Keratinocyte (primary cell): Measurements from ENCODE around the gene ELOVL7. TPM values are rescaled to one million over a fixed set of nuclear protein-coding genes. Genes with fewer than 3 reads are reported as not detected.

Experiments
- DNase-seq: peaks from one replicate; pipeline ENCODE4 v3.0.0-alpha.2; 2011; ENCODE audit warnings: low read depth, missing footprints, low spot score
- FAIRE-seq: peaks from 2 replicates; lab custom pipeline; 2011; peaks lifted over from hg19 to GRCh38; lab: Jason Lieb, UNC
- H2AFZ ChIP-seq: 2 replicates; pipeline ENCODE4 v1.6.0; 2012; ENCODE audit warnings: low read length, control low read depth, inconsistent platforms; ENCODE audit not compliant: control insufficient read depth
- H3K27ac ChIP-seq: 2 replicates; pipeline ENCODE4 v1.5.1; 2011; ENCODE audit warnings: low read length; ENCODE audit not compliant: control insufficient read depth, insufficient read depth
- H3K27me3 ChIP-seq: 3 replicates; pipeline ENCODE4 v1.6.0; 2011; ENCODE audit warnings: low read length; ENCODE audit not compliant: control insufficient read depth, insufficient read depth; ENCODE audit errors: extremely low read depth
- H3K36me3 ChIP-seq, 2 experiments: 2 replicates in 1 of 2; 3 replicates in 1 of 2; pipeline ENCODE4 v1.5.1; 2011; ENCODE audit warnings: low read length in 2 of 2, mild to moderate bottlenecking in 1 of 2; ENCODE audit not compliant: control insufficient read depth in 2 of 2, insufficient read depth in 2 of 2; ENCODE audit errors: extremely low read depth in 1 of 2
- H3K4me1 ChIP-seq: 3 replicates; pipeline ENCODE4 v1.5.1; 2011; ENCODE audit warnings: low read length; ENCODE audit not compliant: control insufficient read depth, insufficient read depth; ENCODE audit errors: extremely low read depth
- H3K4me2 ChIP-seq: 3 replicates; pipeline ENCODE4 v1.6.0; 2011; ENCODE audit warnings: low read depth, low read length; ENCODE audit not compliant: control insufficient read depth, insufficient read depth; ENCODE audit errors: extremely low read depth
- H3K4me3 ChIP-seq, 3 experiments: fragments of 200-600 bp in 1 of 3; sonication (generic) in 1 of 3; 2 replicates in 2 of 3; 3 replicates in 1 of 3; pipeline ENCODE4 v1.5.1; 2011 to 2016; ENCODE audit warnings: low read length in 3 of 3, mild to moderate bottlenecking in 3 of 3, control low read depth in 2 of 3, inconsistent platforms in 1 of 3, low read depth in 1 of 3, mixed read lengths in 1 of 3, mixed run types in 1 of 3, moderate library complexity in 1 of 3; ENCODE audit not compliant: control insufficient read depth in 2 of 3, insufficient read depth in 2 of 3; ENCODE audit errors: extremely low read depth in 1 of 3
- H3K79me2 ChIP-seq: 2 replicates; pipeline ENCODE4 v1.6.0; 2012; ENCODE audit warnings: low read length; ENCODE audit not compliant: control insufficient read depth, insufficient read depth
- H3K9ac ChIP-seq: 3 replicates; pipeline ENCODE4 v1.6.0; 2011; ENCODE audit warnings: low read length; ENCODE audit not compliant: control insufficient read depth, insufficient read depth; ENCODE audit errors: extremely low read depth
- H3K9me1 ChIP-seq: 3 replicates; pipeline ENCODE4 v1.6.0; 2011; ENCODE audit warnings: low read length; ENCODE audit not compliant: control insufficient read depth, insufficient read depth; ENCODE audit errors: extremely low read depth
- H3K9me3 ChIP-seq: 2 replicates; pipeline ENCODE4 v1.5.1; 2012; ENCODE audit warnings: low read depth, low read length; ENCODE audit not compliant: control insufficient read depth
- H4K20me1 ChIP-seq: 3 replicates; pipeline ENCODE4 v1.6.0; 2011; ENCODE audit warnings: low read length; ENCODE audit not compliant: control insufficient read depth, insufficient read depth; ENCODE audit errors: extremely low read depth
- CTCF ChIP-seq, 3 experiments: IDR thresholded peaks in 1 of 3; conservative IDR thresholded peaks in 1 of 3; optimal IDR thresholded peaks in 1 of 3; 2 replicates in 2 of 3; 3 replicates in 1 of 3; pipeline versions ENCODE3 to v1.5.1; 2011; ENCODE audit warnings: low read length in 3 of 3, mild to moderate bottlenecking in 3 of 3, moderate library complexity in 2 of 3, control low read depth in 1 of 3, inconsistent platforms in 1 of 3; ENCODE audit not compliant: insufficient read depth in 2 of 3; ENCODE audit errors: extremely low read depth in 1 of 3
- EZH2 ChIP-seq: IDR thresholded peaks from one replicate; pipeline ENCODE4 v1.6.1; 2012; ENCODE audit warnings: inconsistent platforms, mild to moderate bottlenecking, low read length, moderate library complexity
- dilution Hi-C: fragments of 300-500 bp; cut with MboI; formaldehyde crosslinking; loops from one replicate; pipeline ENCODE4 v1.7.0; 2020; ENCODE audit warnings: low sequenced_read_pairs; ENCODE audit not compliant: extremely low pct_ligation_motif_present
- polyA plus RNA-seq, 5 experiments: library from polyadenylated mRNA; depleted of rRNA in 3 of 5; stranded (reverse) in 3 of 5; stranded (forward) in 1 of 5; unstranded in 1 of 5; fragments of >200 nt; gene quantifications; 1 replicate in 1 of 5; 2 replicates in 3 of 5; 3 replicates in 1 of 5; pipeline versions ENCODE4 v1.2.1 to v1.2.3, GENCODE V29; 2011 to 2012; ENCODE audit warnings: missing spikeins in 2 of 5, low read depth in 1 of 5, low replicate concordance in 1 of 5

ELOVL7 gene
- polyA plus RNA-seq, 1 donor (not counting 4 experiments of a cell fraction or from before 2014, with no cell fraction given), result 12.0 TPM

- H4K20me1 ChIP-seq, result no peaks in the 10 kb centered on the region
- H3K9ac ChIP-seq, result no peak overlapping the region
- no peaks in the 10 kb centered on the region for H3K36me3 ChIP-seq
- no peak overlapping the region for H3K27ac ChIP-seq
- no peaks in the 10 kb centered on the region for H3K9me3 ChIP-seq
- no peak overlapping the region for H3K4me2 ChIP-seq
- H3K4me1 ChIP-seq, result peaks cover 12% of the 10 kb centered on the region
- no peak overlapping the region for H2AFZ ChIP-seq
- FAIRE-seq (no peak), DNase-seq (no peak)
- H3K79me2 ChIP-seq, result no peaks in the 10 kb centered on the region
- no peaks in the 10 kb centered on the region for H3K9me1 ChIP-seq
- dilution Hi-C loops, result no loop called here
- H3K4me3 ChIP-seq, result no peak overlapping the region
- TF ChIP-seq EZH2 (no peak), CTCF (optimal IDR thresholded peaks at IDR 0.05 in 1 of 3, IDR thresholded peaks at IDR 0.05 in 1 of 3, conservative IDR thresholded peaks at IDR 0.05 in 1 of 3; ENCODE audit: extremely low read depth in 1 of 3, insufficient read depth in 2 of 3, low read length in 3 of 3) (no peak)
- H3K27me3 ChIP-seq, result no peaks in the 10 kb centered on the region
Measured at GRCh38 chr5:60705144-60705543, 138.9 kb downstream of the ELOVL7 start.

GRCh38 chr5:60703944-60704343, 140.1 kb downstream of the ELOVL7 start:
- H3K9ac ChIP-seq, result no peak overlapping the region
- FAIRE-seq (no peak), DNase-seq (no peak)
- no peaks in the 10 kb centered on the region for H3K27me3 ChIP-seq
- no peaks in the 10 kb centered on the region for H4K20me1 ChIP-seq
- H3K9me3 ChIP-seq, result no peaks in the 10 kb centered on the region
- no peaks in the 10 kb centered on the region for H3K36me3 ChIP-seq
- H3K79me2 ChIP-seq, result peaks cover 3% of the 10 kb centered on the region
- H3K4me2 ChIP-seq, result no peak overlapping the region
- H2AFZ ChIP-seq, result no peak overlapping the region
- dilution Hi-C loops, result no loop called here
- no peaks in the 10 kb centered on the region for H3K9me1 ChIP-seq
- TF ChIP-seq EZH2, result no peak
- no peak for TF ChIP-seq CTCF (optimal IDR thresholded peaks at IDR 0.05 in 1 of 3, IDR thresholded peaks at IDR 0.05 in 1 of 3, conservative IDR thresholded peaks at IDR 0.05 in 1 of 3; ENCODE audit: extremely low read depth in 1 of 3, insufficient read depth in 2 of 3, low read length in 3 of 3)
- H3K4me1 ChIP-seq, result peaks cover 17% of the 10 kb centered on the region
- H3K4me3 ChIP-seq, result no peak overlapping the region
- H3K27ac ChIP-seq, result no peak overlapping the region

Other genes with a start within 250 kb of the ELOVL7 start
- gene DEPDC1B, start 144.1 kb downstream of the ELOVL7 start, polyA plus RNA-seq, result 9.7 to 19.5 TPM (median 12.0 TPM) in 3 replicates
- 12.8 to 16.6 TPM (median 13.3 TPM) in 3 replicates for gene ERCC8, start 100.8 kb upstream of the ELOVL7 start, polyA plus RNA-seq
- gene NDUFAF2, start 100.9 kb upstream of the ELOVL7 start, polyA plus RNA-seq, result 44.3 to 62.3 TPM (median 47.3 TPM) in 3 replicates